SJCRH30 (cell line): ENCODE results near the gene LRP1B. TPM values are rescaled to one million over a fixed set of nuclear protein-coding genes. Genes with fewer than 3 reads are reported as not detected.

Source experiments
- DNase-seq, 2 experiments: peaks; one replicate each; pipeline ENCODE4 v3.0.0-alpha.2; 2015 to 2020
- H3K27ac ChIP-seq: fragments of 250-450 bp; sonication (Bioruptor Pico); 2 replicates; pipeline ENCODE4 v1.5.1; 2020; ENCODE audit warnings: mild to moderate bottlenecking, moderate library complexity
- H3K27me3 ChIP-seq: fragments of 250-450 bp; sonication (Bioruptor Pico); 2 replicates; pipeline ENCODE4 v1.5.1; 2020; ENCODE audit warnings: mild to moderate bottlenecking, moderate library complexity
- H3K36me3 ChIP-seq: fragments of 250-450 bp; sonication (Bioruptor Pico); 2 replicates; pipeline ENCODE4 v1.5.1; 2020; ENCODE audit warnings: mild to moderate bottlenecking, moderate library complexity
- H3K4me1 ChIP-seq: fragments of 250-450 bp; sonication (Bioruptor Pico); 2 replicates; pipeline ENCODE4 v1.5.1; 2020; ENCODE audit warnings: mild to moderate bottlenecking, moderate library complexity
- H3K4me3 ChIP-seq: fragments of 250-450 bp; sonication (Bioruptor Pico); 2 replicates; pipeline ENCODE4 v1.5.1; 2020; ENCODE audit warnings: mild to moderate bottlenecking, moderate library complexity
- H3K9me3 ChIP-seq: fragments of 250-450 bp; sonication (Bioruptor Pico); replicated peaks from 2 replicates; pipeline ENCODE4 v1.5.1; 2020; ENCODE audit warnings: mild to moderate bottlenecking, moderate library complexity
- total RNA-seq: library from RNA; depleted of rRNA; stranded (reverse); fragments of >200 nt; shearing (Covaris generic); gene quantifications from 2 replicates; pipeline ENCODE4 v1.2.3, GENCODE V29; 2014

Gene LRP1B
- total RNA-seq, 1 experiment from 2014 or later, result 7.5 TPM

GRCh38 chr2:140718999-140719398 lies 1411.8 kb downstream of the LRP1B start:
- Histone ChIP-seq H3K9me3 (no peaks in the 10 kb centered on the region), H3K27me3 (no peaks in the 10 kb centered on the region), H3K36me3 (no peaks in the 10 kb centered on the region), H3K4me3 (no peak overlapping the region), H3K27ac (no peak overlapping the region), H3K4me1 (no peaks in the 10 kb centered on the region)
- DNase-seq, result no peak

GRCh38 chr2:140717481-140717880 lies 1413.3 kb downstream of the LRP1B start:
- H3K4me3 ChIP-seq, result no peak overlapping the region
- no peaks in the 10 kb centered on the region for H3K27me3 ChIP-seq
- H3K9me3 ChIP-seq, result no peaks in the 10 kb centered on the region
- DNase-seq, result no peak
- H3K27ac ChIP-seq, result no peak overlapping the region
- H3K36me3 ChIP-seq, result no peaks in the 10 kb centered on the region
- H3K4me1 ChIP-seq, result no peaks in the 10 kb centered on the region

GRCh38 chr2:140714586-140714985 lies 1416.2 kb downstream of the LRP1B start:
- H3K36me3 ChIP-seq, result no peaks in the 10 kb centered on the region
- H3K4me3 ChIP-seq, result no peak overlapping the region
- no peaks in the 10 kb centered on the region for H3K27me3 ChIP-seq
- no peak for DNase-seq
- no peaks in the 10 kb centered on the region for H3K9me3 ChIP-seq
- peaks cover 8% of the 10 kb centered on the region; the same call in 1 of the 2 replicates for H3K4me1 ChIP-seq
- no peak overlapping the region for H3K27ac ChIP-seq

GRCh38 chr2:140711867-140712266 lies 1418.9 kb downstream of the LRP1B start:
- H3K27me3 ChIP-seq, result no peaks in the 10 kb centered on the region
- H3K4me3 ChIP-seq, result peak overlapping the region; percentile 18; the same call in 1 of the 2 replicates
- H3K4me1 ChIP-seq, result peaks cover 8% of the 10 kb centered on the region; the same call in 1 of the 2 replicates
- peak overlapping the region; percentile 12; the same call in 1 of the 2 replicates for H3K27ac ChIP-seq
- no peaks in the 10 kb centered on the region for H3K9me3 ChIP-seq
- no peaks in the 10 kb centered on the region for H3K36me3 ChIP-seq
- DNase-seq, result peak; percentile 19 to 73

- H3K27me3 ChIP-seq, result no peaks in the 10 kb centered on the region
- H3K36me3 ChIP-seq, result no peaks in the 10 kb centered on the region
- no peak overlapping the region for H3K4me3 ChIP-seq
- no peak overlapping the region for H3K27ac ChIP-seq
- H3K9me3 ChIP-seq, result no peaks in the 10 kb centered on the region
- no peak for DNase-seq
- no peaks in the 10 kb centered on the region for H3K4me1 ChIP-seq
These were observed 1429.1 kb downstream of the LRP1B start for GRCh38 chr2:140701726-140702125.

GRCh38 chr2:140698636-140699035 lies 1432.2 kb downstream of the LRP1B start:
- no peaks in the 10 kb centered on the region for H3K9me3 ChIP-seq
- DNase-seq, result no peak
- no peaks in the 10 kb centered on the region for H3K36me3 ChIP-seq
- no peak overlapping the region for H3K27ac ChIP-seq
- no peaks in the 10 kb centered on the region for H3K27me3 ChIP-seq
- no peak overlapping the region for H3K4me3 ChIP-seq
- H3K4me1 ChIP-seq, result no peaks in the 10 kb centered on the region

GRCh38 chr2:140696449-140696848 lies 1434.4 kb downstream of the LRP1B start:
- DNase-seq, result no peak
- Histone ChIP-seq H3K27me3 (no peaks in the 10 kb centered on the region), H3K27ac (no peak overlapping the region)

GRCh38 chr2:140695155-140695554 lies 1435.7 kb downstream of the LRP1B start:
- Histone ChIP-seq H3K4me1 (no peaks in the 10 kb centered on the region), H3K4me3 (no peak overlapping the region), H3K9me3 (no peaks in the 10 kb centered on the region), H3K27me3 (no peaks in the 10 kb centered on the region), H3K27ac (no peak overlapping the region), H3K36me3 (no peaks in the 10 kb centered on the region)
- no peak for DNase-seq

More at GRCh38 chr2:140696449-140696848, 1434.4 kb downstream of the LRP1B start:
- H3K4me3 ChIP-seq, result no peak overlapping the region
- no peaks in the 10 kb centered on the region for H3K36me3 ChIP-seq
- H3K4me1 ChIP-seq, result no peaks in the 10 kb centered on the region
- no peaks in the 10 kb centered on the region for H3K9me3 ChIP-seq

GRCh38 chr2:140687825-140688224 lies 1443.0 kb downstream of the LRP1B start:
- Histone ChIP-seq H3K36me3 (no peaks in the 10 kb centered on the region), H3K4me1 (no peaks in the 10 kb centered on the region), H3K9me3 (no peaks in the 10 kb centered on the region), H3K4me3 (no peak overlapping the region), H3K27ac (no peak overlapping the region), H3K27me3 (no peaks in the 10 kb centered on the region)
- DNase-seq, result no peak

GRCh38 chr2:140683658-140684057 lies 1447.2 kb downstream of the LRP1B start:
- Histone ChIP-seq H3K9me3 (no peaks in the 10 kb centered on the region), H3K4me3 (no peak overlapping the region), H3K36me3 (no peaks in the 10 kb centered on the region), H3K27ac (no peak overlapping the region), H3K4me1 (no peaks in the 10 kb centered on the region), H3K27me3 (no peaks in the 10 kb centered on the region)
- no peak for DNase-seq

- Histone ChIP-seq H3K27ac (no peak overlapping the region), H3K27me3 (no peaks in the 10 kb centered on the region), H3K4me1 (no peaks in the 10 kb centered on the region), H3K4me3 (no peak overlapping the region), H3K36me3 (no peaks in the 10 kb centered on the region), H3K9me3 (no peaks in the 10 kb centered on the region)
- no peak for DNase-seq
These were observed 1450.0 kb downstream of the LRP1B start for GRCh38 chr2:140680862-140681261.

- H3K9me3 ChIP-seq, result no peaks in the 10 kb centered on the region
- H3K4me3 ChIP-seq, result no peak overlapping the region
- H3K27ac ChIP-seq, result no peak overlapping the region
- no peaks in the 10 kb centered on the region for H3K36me3 ChIP-seq
- no peaks in the 10 kb centered on the region for H3K27me3 ChIP-seq
- no peaks in the 10 kb centered on the region for H3K4me1 ChIP-seq
- DNase-seq, result no peak
These were observed 1451.1 kb downstream of the LRP1B start for GRCh38 chr2:140679752-140680151.

- no peaks in the 10 kb centered on the region for H3K4me1 ChIP-seq
- no peaks in the 10 kb centered on the region for H3K9me3 ChIP-seq
- no peak overlapping the region for H3K27ac ChIP-seq
- no peak overlapping the region for H3K4me3 ChIP-seq
- no peaks in the 10 kb centered on the region for H3K36me3 ChIP-seq
- DNase-seq, result no peak
- H3K27me3 ChIP-seq, result no peaks in the 10 kb centered on the region
These were observed 1460.9 kb downstream of the LRP1B start for GRCh38 chr2:140669911-140670310.

- no peaks in the 10 kb centered on the region for H3K36me3 ChIP-seq
- no peak overlapping the region for H3K4me3 ChIP-seq
- no peaks in the 10 kb centered on the region for H3K9me3 ChIP-seq
- H3K27ac ChIP-seq, result no peak overlapping the region
- H3K4me1 ChIP-seq, result no peaks in the 10 kb centered on the region
- H3K27me3 ChIP-seq, result no peaks in the 10 kb centered on the region
- DNase-seq, result no peak
These were observed 1463.6 kb downstream of the LRP1B start for GRCh38 chr2:140667203-140667602.

- Histone ChIP-seq H3K36me3 (no peaks in the 10 kb centered on the region), H3K27me3 (no peaks in the 10 kb centered on the region), H3K9me3 (no peaks in the 10 kb centered on the region), H3K4me1 (no peaks in the 10 kb centered on the region), H3K4me3 (no peak overlapping the region), H3K27ac (no peak overlapping the region)
- DNase-seq, result no peak
These were observed 1468.3 kb downstream of the LRP1B start for GRCh38 chr2:140662504-140662903.
